MM.1S (cell line): ENCODE results near the gene GSE1.

Experiments
- DNase-seq: peaks from one replicate; pipeline ENCODE4 v3.0.0-alpha.2; 2015
- H2AFZ ChIP-seq: fragments of 300-600 bp; sonication (generic); 2 replicates; pipeline ENCODE4 v1.6.0; 2016; ENCODE audit warnings: antibody characterized with exemption, low read length
- H3F3A ChIP-seq: fragments of 300-600 bp; sonication (generic); 2 replicates; pipeline ENCODE4 v1.6.1; 2016; ENCODE audit warnings: mild to moderate bottlenecking, antibody characterized with exemption, low read length, moderate library complexity, mixed read lengths; ENCODE audit not compliant: insufficient read depth
- H3K27ac ChIP-seq: fragments of 300-600 bp; sonication (generic); 2 replicates; pipeline ENCODE4 v1.5.1; 2016; ENCODE audit warnings: mild to moderate bottlenecking, low read length
- H3K27me3 ChIP-seq: fragments of 300-600 bp; sonication (generic); replicated peaks from 2 replicates; pipeline ENCODE4 v1.6.0; 2016; ENCODE audit warnings: low read length; ENCODE audit not compliant: insufficient read depth
- H3K36me3 ChIP-seq: fragments of 300-600 bp; sonication (generic); replicated peaks from 2 replicates; pipeline ENCODE4 v1.6.1; 2016; ENCODE audit warnings: mild to moderate bottlenecking, low read length, mixed read lengths; ENCODE audit not compliant: insufficient read depth
- H3K4me1 ChIP-seq: fragments of 300-600 bp; sonication (generic); 2 replicates; pipeline ENCODE4 v1.6.1; 2016; ENCODE audit warnings: low read length, mixed read lengths
- H3K4me2 ChIP-seq: fragments of 300-600 bp; sonication (generic); 2 replicates; pipeline ENCODE4 v1.6.0; 2016; ENCODE audit warnings: low read depth, low read length
- H3K4me3 ChIP-seq: fragments of 300-600 bp; sonication (generic); 2 replicates; pipeline ENCODE4 v1.5.1; 2016; ENCODE audit warnings: low read length, mixed read lengths
- H3K79me2 ChIP-seq: fragments of 300-600 bp; sonication (generic); 2 replicates; pipeline ENCODE4 v1.6.1; 2016; ENCODE audit warnings: mixed run types, low read length, mixed read lengths
- H3K9ac ChIP-seq: fragments of 300-600 bp; sonication (generic); 2 replicates; pipeline ENCODE4 v1.6.1; 2016; ENCODE audit warnings: low read length, mixed read lengths
- H3K9me2 ChIP-seq: fragments of 300-600 bp; sonication (generic); replicated peaks from 2 replicates; pipeline ENCODE4 v1.6.1; 2016; ENCODE audit warnings: mild to moderate bottlenecking, low read length, mixed read lengths; ENCODE audit not compliant: insufficient read depth
- H3K9me3 ChIP-seq: fragments of 300-600 bp; sonication (generic); replicated peaks from 2 replicates; pipeline ENCODE4 v1.6.1; 2016; ENCODE audit warnings: mild to moderate bottlenecking, low read length, mixed read lengths; ENCODE audit not compliant: insufficient read depth
- H4K20me1 ChIP-seq: fragments of 300-600 bp; sonication (generic); 2 replicates; pipeline ENCODE4 v1.6.1; 2016; ENCODE audit warnings: mild to moderate bottlenecking, low read length, moderate library complexity, mixed read lengths; ENCODE audit not compliant: insufficient read depth
- EZH2 ChIP-seq: fragments of 300-600 bp; sonication (generic); optimal IDR thresholded peaks from 2 replicates; pipeline ENCODE3; 2017; ENCODE audit warnings: low read depth, mild to moderate bottlenecking, antibody characterized with exemption, low read length, mixed read lengths
- EZH2phosphoT487 ChIP-seq: fragments of 300-600 bp; sonication (generic); IDR thresholded peaks from 2 replicates; pipeline ENCODE4 v1.6.1; 2018; ENCODE audit warnings: antibody characterized with exemption, low read length
- TF ChIP-seq, protein P1 (sequence below): fragments of 300-600 bp; sonication (generic); IDR thresholded peaks from 2 replicates; pipeline ENCODE4 v1.5.1; 2016; ENCODE audit warnings: antibody characterized with exemption, low read length, mixed read lengths

GSE1 gene

DNA sequence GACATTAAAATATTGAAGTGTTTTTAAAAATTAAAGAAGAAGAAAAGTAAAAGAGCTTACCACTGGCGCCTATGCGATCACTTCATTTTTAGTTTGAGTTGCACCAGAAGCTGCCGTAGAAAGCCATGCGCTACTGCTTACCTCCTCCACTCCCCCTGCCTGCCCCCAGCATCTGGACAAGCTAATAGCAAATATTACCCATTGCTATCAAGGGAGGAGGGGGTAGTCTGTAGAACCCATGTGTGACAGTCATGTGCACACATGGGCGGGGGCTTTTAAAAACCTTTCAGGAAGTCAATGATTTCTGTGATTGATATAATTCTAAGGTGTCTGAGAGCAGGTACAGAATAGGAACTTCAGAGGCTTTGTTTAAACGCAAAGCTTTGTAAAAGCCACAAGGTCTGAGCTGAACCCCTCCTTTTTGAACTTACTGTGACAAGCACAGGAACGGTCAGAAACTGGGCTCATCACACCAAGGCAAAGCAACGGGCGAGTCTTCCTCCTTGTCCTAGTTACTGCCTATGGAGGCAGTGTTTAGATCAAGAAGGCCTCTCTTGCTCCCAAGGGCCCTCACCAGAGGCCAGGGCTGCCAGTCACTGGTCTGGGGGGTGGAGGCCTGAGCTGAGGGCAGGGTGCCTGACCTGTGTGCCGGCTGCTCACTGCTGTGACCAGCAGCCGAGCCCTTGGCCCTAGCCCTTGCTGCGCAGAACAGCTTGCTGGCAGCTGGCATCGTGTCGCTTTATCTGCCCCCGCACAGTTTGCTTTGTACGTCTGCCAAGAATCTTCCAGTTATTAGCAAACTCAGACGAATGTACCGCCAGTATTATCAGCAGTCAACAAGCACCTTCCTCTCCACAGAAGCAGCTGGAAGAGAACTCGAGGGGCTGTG lies 60.7 kb downstream of the GSE1 start:
- H3K4me3 ChIP-seq, result no peak overlapping the region
- H4K20me1 ChIP-seq, result no peaks in the 10 kb centered on the region
- DNase-seq, result no peak
- H3K79me2 ChIP-seq, result peaks cover 9% of the 10 kb centered on the region; the same call in 1 of the 2 replicates
- H3F3A ChIP-seq, result peaks cover 22% of the 10 kb centered on the region
- peak overlapping the region; percentile 74; the same call in 1 of the 2 replicates for H3K4me2 ChIP-seq
- no peak overlapping the region for H2AFZ ChIP-seq
- H3K36me3 ChIP-seq, result no peaks in the 10 kb centered on the region
- no peak overlapping the region for H3K9ac ChIP-seq
- TF ChIP-seq, protein P1, sequence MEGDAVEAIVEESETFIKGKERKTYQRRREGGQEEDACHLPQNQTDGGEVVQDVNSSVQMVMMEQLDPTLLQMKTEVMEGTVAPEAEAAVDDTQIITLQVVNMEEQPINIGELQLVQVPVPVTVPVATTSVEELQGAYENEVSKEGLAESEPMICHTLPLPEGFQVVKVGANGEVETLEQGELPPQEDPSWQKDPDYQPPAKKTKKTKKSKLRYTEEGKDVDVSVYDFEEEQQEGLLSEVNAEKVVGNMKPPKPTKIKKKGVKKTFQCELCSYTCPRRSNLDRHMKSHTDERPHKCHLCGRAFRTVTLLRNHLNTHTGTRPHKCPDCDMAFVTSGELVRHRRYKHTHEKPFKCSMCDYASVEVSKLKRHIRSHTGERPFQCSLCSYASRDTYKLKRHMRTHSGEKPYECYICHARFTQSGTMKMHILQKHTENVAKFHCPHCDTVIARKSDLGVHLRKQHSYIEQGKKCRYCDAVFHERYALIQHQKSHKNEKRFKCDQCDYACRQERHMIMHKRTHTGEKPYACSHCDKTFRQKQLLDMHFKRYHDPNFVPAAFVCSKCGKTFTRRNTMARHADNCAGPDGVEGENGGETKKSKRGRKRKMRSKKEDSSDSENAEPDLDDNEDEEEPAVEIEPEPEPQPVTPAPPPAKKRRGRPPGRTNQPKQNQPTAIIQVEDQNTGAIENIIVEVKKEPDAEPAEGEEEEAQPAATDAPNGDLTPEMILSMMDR, result no peak
- TF ChIP-seq EZH2phosphoT487 (no peak), EZH2 (no peak)
- H3K9me2 ChIP-seq, result no peaks in the 10 kb centered on the region
- H3K4me1 ChIP-seq, result peaks cover 36% of the 10 kb centered on the region
- no peaks in the 10 kb centered on the region for H3K27me3 ChIP-seq
- no peaks in the 10 kb centered on the region for H3K9me3 ChIP-seq
- H3K27ac ChIP-seq, result peak overlapping the region; percentile 73; the same call in 1 of the 2 replicates

GRCh38 chr16:85674418-85674755 lies 61.3 kb downstream of the GSE1 start:
- H3K9me2 ChIP-seq, result no peaks in the 10 kb centered on the region
- no peak overlapping the region for H3K4me3 ChIP-seq
- H4K20me1 ChIP-seq, result no peaks in the 10 kb centered on the region
- peak overlapping the region; percentile 73; the same call in 1 of the 2 replicates for H3K27ac ChIP-seq
- H3K4me2 ChIP-seq, result peak overlapping the region; percentile 74; the same call in 1 of the 2 replicates
- peaks cover 22% of the 10 kb centered on the region for H3F3A ChIP-seq
- peak overlapping the region; percentile 10; the same call in 1 of the 2 replicates for H3K9ac ChIP-seq
- TF ChIP-seq, protein P1, result no peak
- H3K4me1 ChIP-seq, result peaks cover 36% of the 10 kb centered on the region
- peaks cover 9% of the 10 kb centered on the region; the same call in 1 of the 2 replicates for H3K79me2 ChIP-seq
- no peaks in the 10 kb centered on the region for H3K27me3 ChIP-seq
- no peak for DNase-seq
- H2AFZ ChIP-seq, result no peak overlapping the region
- no peaks in the 10 kb centered on the region for H3K36me3 ChIP-seq
- H3K9me3 ChIP-seq, result no peaks in the 10 kb centered on the region

DNA sequence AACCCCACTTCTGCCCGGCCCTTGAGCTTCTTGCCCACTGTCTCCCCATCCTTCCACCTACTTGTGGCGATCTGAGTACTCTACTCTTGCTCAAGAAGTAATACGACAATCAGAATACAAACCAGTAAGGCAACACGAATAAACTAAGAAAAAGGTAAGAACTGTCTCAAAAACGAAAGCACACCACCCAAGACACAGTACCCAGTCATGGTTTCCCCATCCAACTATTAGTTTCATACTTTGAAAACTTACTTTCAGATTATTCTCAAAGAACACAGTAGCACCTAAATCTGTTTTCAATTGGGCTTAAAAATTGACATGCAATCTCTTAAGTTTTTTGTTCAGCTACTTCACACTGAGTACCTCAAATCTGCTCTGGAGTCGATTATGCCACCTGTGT lies 61.7 kb downstream of the GSE1 start:
- TF ChIP-seq EZH2phosphoT487, result no peak
- TF ChIP-seq, protein P1, result no peak
- no peak for TF ChIP-seq EZH2
- DNase-seq, result peak; percentile 58
- no peaks in the 10 kb centered on the region for H3K36me3 ChIP-seq
- peaks cover 36% of the 10 kb centered on the region for H3K4me1 ChIP-seq
- peaks cover 22% of the 10 kb centered on the region for H3F3A ChIP-seq
- H4K20me1 ChIP-seq, result no peaks in the 10 kb centered on the region
- H3K27me3 ChIP-seq, result no peaks in the 10 kb centered on the region
- no peaks in the 10 kb centered on the region for H3K9me2 ChIP-seq
- H2AFZ ChIP-seq, result no peak overlapping the region
- peaks cover 12% of the 10 kb centered on the region; the same call in 1 of the 2 replicates for H3K79me2 ChIP-seq
- H3K4me2 ChIP-seq, result peak overlapping the region; percentile 74
- H3K9ac ChIP-seq, result peak overlapping the region; percentile 16; the same call in 1 of the 2 replicates
- H3K9me3 ChIP-seq, result no peaks in the 10 kb centered on the region
- peak overlapping the region; percentile 17; the same call in 1 of the 2 replicates for H3K4me3 ChIP-seq
- H3K27ac ChIP-seq, result peak overlapping the region; percentile 73
